Caco-2 (cell line): ENCODE measurements around the gene TRAF3. TPM values are rescaled to one million over a fixed set of nuclear protein-coding genes. Genes with fewer than 3 reads are reported as not detected.

Experiments used
- BruUV-seq: library from RNA; stranded (reverse); fragments of 400-500 nt; replicated peaks from 2 replicates; lab custom pipeline; 2021; lab: Mats Ljungman, UMichigan
- CTCF ChIA-PET: fragments of 300-600 bp; sonication (Branson Sonifier 250); formaldehyde crosslinking; loops from one replicate; lab custom pipeline; 2022; ENCODE audit warnings: antibody characterized with exemption; lab: Charles Lee
- POLR2A ChIA-PET: fragments of 300-600 bp; sonication (Branson Sonifier 250); formaldehyde crosslinking; loops from one replicate; lab custom pipeline; 2022; ENCODE audit warnings: antibody characterized with exemption; lab: Charles Lee
- DNase-seq, 2 experiments: peaks; one replicate each; pipeline versions ENCODE4 v3.0.0 to v3.0.0-alpha.2; 2020 to 2022
- H3K27me3 ChIP-seq: replicated peaks from 2 replicates; pipeline ENCODE4 v1.6.0; 2011; ENCODE audit warnings: low read length; ENCODE audit not compliant: control insufficient read depth, insufficient read depth
- H3K36me3 ChIP-seq: 2 replicates; pipeline ENCODE4 v1.5.1; 2011; ENCODE audit warnings: low read length; ENCODE audit not compliant: control insufficient read depth, insufficient read depth
- H3K4me1 ChIP-seq: fragments of 250-450 bp; sonication (Bioruptor Pico); 2 replicates; pipeline ENCODE4 v1.5.1; 2020; ENCODE audit warnings: mild to moderate bottlenecking
- H3K4me3 ChIP-seq: 2 replicates; pipeline ENCODE4 v1.5.1; 2011; ENCODE audit warnings: low read depth, mild to moderate bottlenecking, control low read depth, low read length
- H3K9me3 ChIP-seq: fragments of 250-450 bp; sonication (Bioruptor Pico); 2 replicates; pipeline ENCODE4 v1.5.1; 2020; ENCODE audit warnings: mild to moderate bottlenecking, moderate library complexity
- H3K27ac Mint-ChIP-seq: one replicate; pipeline ENCODE4 v1.8.0; 2022; ENCODE audit warnings: mixed read lengths; ENCODE audit not compliant: unreplicated experiment
- H3K27me3 Mint-ChIP-seq: one replicate; pipeline ENCODE4 v1.8.0; 2022; ENCODE audit warnings: mixed read lengths; ENCODE audit not compliant: insufficient read depth, unreplicated experiment
- H3K36me3 Mint-ChIP-seq: one replicate; pipeline ENCODE4 v1.8.0; 2022; ENCODE audit warnings: mild to moderate bottlenecking, mixed read lengths; ENCODE audit not compliant: insufficient read depth, unreplicated experiment
- H3K4me1 Mint-ChIP-seq: one replicate; pipeline ENCODE4 v1.8.0; 2022; ENCODE audit warnings: low read depth, mixed read lengths; ENCODE audit not compliant: unreplicated experiment
- H3K4me3 Mint-ChIP-seq: one replicate; pipeline ENCODE4 v1.8.0; 2022; ENCODE audit warnings: mild to moderate bottlenecking, moderate library complexity, mixed read lengths; ENCODE audit not compliant: unreplicated experiment
- H3K9me3 Mint-ChIP-seq: one replicate; pipeline ENCODE4 v1.8.0; 2022; ENCODE audit warnings: mixed read lengths; ENCODE audit not compliant: unreplicated experiment
- CTCF ChIP-seq, 2 experiments: fragments of 200-600 bp in 1 of 2; IDR thresholded peaks; 1 replicate in 1 of 2; 2 replicates in 1 of 2; pipeline versions ENCODE4 v1.5.1 to v1.8.0; 2011 to 2022; ENCODE audit warnings: antibody characterized with exemption in 1 of 2, control low read depth in 1 of 2, inconsistent platforms in 1 of 2, low read depth in 1 of 2, low read length in 1 of 2, mild to moderate bottlenecking in 1 of 2, moderate library complexity in 1 of 2; ENCODE audit not compliant: insufficient read depth in 1 of 2, severe bottlenecking in 1 of 2, unreplicated experiment in 1 of 2
- intact Hi-C: fragments of 100-400 bp; cut with micrococcal nuclease; formaldehyde crosslinking; loops from one replicate; pipeline ENCODE4 v1.10.0; 2022; ENCODE audit not compliant: unreplicated experiment
- total RNA-seq: library from RNA; stranded (reverse); gene quantifications from 2 replicates; pipeline ENCODE4 v1.2.3, GENCODE V29; 2022

TRAF3 gene
- total RNA-seq, 1 experiment from 2014 or later = 16.6 TPM

DNA sequence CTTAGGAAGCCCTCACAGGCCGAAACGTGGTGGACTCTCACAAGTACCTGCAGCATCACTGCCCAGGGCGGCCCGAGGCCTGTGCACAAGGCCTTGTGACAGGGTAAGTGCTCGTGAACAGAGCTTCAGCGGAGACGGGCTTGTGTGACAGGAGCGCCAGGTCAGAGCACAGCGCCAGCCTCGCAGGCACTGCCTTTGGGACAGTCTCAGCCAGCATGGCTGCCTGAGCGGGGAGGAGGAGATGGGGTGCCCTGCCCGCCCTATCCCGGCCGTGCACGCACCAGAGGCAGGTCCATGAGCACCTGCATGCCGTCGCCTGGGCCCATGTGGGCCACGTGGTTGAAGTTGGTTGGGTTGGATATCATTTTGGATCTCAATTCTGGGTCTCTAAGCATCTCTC is 162.1 kb downstream of the TRAF3 start:
- CTCF ChIA-PET = no interaction called here
- no peaks in the 10 kb centered on the region for H3K36me3 ChIP-seq

GRCh38 chr14:102939820-102940561 is 162.7 kb downstream of the TRAF3 start:
- no peak for DNase-seq
- Histone ChIP-seq H3K36me3 (peaks cover 1% of the 10 kb centered on the region; the same call in 1 of the 2 replicates), H3K27me3 (no peaks in the 10 kb centered on the region), H3K9me3 (no peaks in the 10 kb centered on the region), H3K4me1 (no peaks in the 10 kb centered on the region), H3K4me3 (no peak overlapping the region)
- Mint-ChIP-seq H3K27ac (no peak overlapping the region), H3K36me3 (peaks cover 51% of the 10 kb centered on the region), H3K4me3 (no peak overlapping the region), H3K4me1 (no peaks in the 10 kb centered on the region), H3K9me3 (no peaks in the 10 kb centered on the region), H3K27me3 (no peaks in the 10 kb centered on the region)
- CTCF ChIA-PET = no interaction called here
- TF ChIP-seq CTCF (IDR thresholded peaks at IDR 0.05; ENCODE audit: insufficient read depth in 1 of 2, low read depth in 1 of 2, low read length in 1 of 2, severe bottlenecking in 1 of 2, unreplicated experiment in 1 of 2) = no peak
- POLR2A ChIA-PET = no interaction called here
- no TSS peak for BruUV-seq
- intact Hi-C loops = no loop called here

More for the DNA sequence above, 162.1 kb downstream of the TRAF3 start:
- Histone ChIP-seq H3K4me1 (no peaks in the 10 kb centered on the region), H3K9me3 (no peaks in the 10 kb centered on the region), H3K27me3 (no peaks in the 10 kb centered on the region), H3K4me3 (no peak overlapping the region)
- no peak for TF ChIP-seq CTCF (IDR thresholded peaks at IDR 0.05; ENCODE audit: insufficient read depth in 1 of 2, low read depth in 1 of 2, low read length in 1 of 2, severe bottlenecking in 1 of 2, unreplicated experiment in 1 of 2)
- no peak overlapping the region for H3K27ac Mint-ChIP-seq
- DNase-seq = no peak
- no peaks in the 10 kb centered on the region for H3K27me3 Mint-ChIP-seq
- intact Hi-C loops = no loop called here
- POLR2A ChIA-PET = interaction anchor here (0.7 kb wide), 1 partner anchor 54 kb away, joined by 5 read pairs; no protein-coding TSS in a partner anchor
- no peaks in the 10 kb centered on the region for H3K4me1 Mint-ChIP-seq
- no peak overlapping the region for H3K4me3 Mint-ChIP-seq
- no TSS peak for BruUV-seq
- peaks cover 55% of the 10 kb centered on the region for H3K36me3 Mint-ChIP-seq
- no peaks in the 10 kb centered on the region for H3K9me3 Mint-ChIP-seq

- Histone ChIP-seq H3K4me1 (no peaks in the 10 kb centered on the region), H3K9me3 (no peaks in the 10 kb centered on the region), H3K27me3 (no peaks in the 10 kb centered on the region), H3K4me3 (no peak overlapping the region), H3K36me3 (peaks cover 1% of the 10 kb centered on the region; the same call in 1 of the 2 replicates)
- intact Hi-C loops = no loop called here
- TF ChIP-seq CTCF (IDR thresholded peaks at IDR 0.05; ENCODE audit: insufficient read depth in 1 of 2, low read depth in 1 of 2, low read length in 1 of 2, severe bottlenecking in 1 of 2, unreplicated experiment in 1 of 2) = no peak
- CTCF ChIA-PET = no interaction called here
- Mint-ChIP-seq H3K36me3 (peaks cover 56% of the 10 kb centered on the region), H3K4me1 (no peaks in the 10 kb centered on the region), H3K27me3 (no peaks in the 10 kb centered on the region), H3K27ac (no peak overlapping the region), H3K4me3 (no peak overlapping the region), H3K9me3 (no peaks in the 10 kb centered on the region)
- no peak for DNase-seq
- POLR2A ChIA-PET = no interaction called here
- BruUV-seq = no TSS peak
Observed at GRCh38 chr14:102940729-102941362, 163.6 kb downstream of the TRAF3 start.
